Measurements from ENCODE around the gene XPO6.

XPO6 gene

GRCh38 chr16:28104404-28104803 lies 107.4 kb downstream of the XPO6 start:
- H3K4me3 ChIP-seq (replicated peaks; ENCODE audit: insufficient read depth, low read length), result no peak overlapping the region
- H3K27me3 ChIP-seq (ENCODE audit: insufficient read depth, poor library complexity, severe bottlenecking), result no peaks in the 10 kb centered on the region
- no peak for DNase-seq (ENCODE audit: low read depth in 1 of 2, low spot score in 1 of 2)
- H3K27ac ChIP-seq (replicated peaks), result no peak overlapping the region
- no peak for TF ChIP-seq CTCF (IDR thresholded peaks at IDR 0.05; ENCODE audit: insufficient read depth, low read length)
- no peak for TF ChIP-seq REST (IDR thresholded peaks at IDR 0.05; ENCODE audit: insufficient replicate concordance, low read depth)
- no peak for TF ChIP-seq SPI1 (IDR thresholded peaks at IDR 0.05; ENCODE audit: borderline replicate concordance, low read depth)
- TF ChIP-seq POLR2AphosphoS5 (IDR thresholded peaks at IDR 0.05; ENCODE audit: low read depth), result no peak
- no peak for TF ChIP-seq GABPA (IDR thresholded peaks at IDR 0.05; ENCODE audit: low read depth)

- no peak for TF ChIP-seq GABPA (IDR thresholded peaks at IDR 0.05; ENCODE audit: low read depth)
- TF ChIP-seq REST (IDR thresholded peaks at IDR 0.05; ENCODE audit: insufficient replicate concordance, low read depth), result no peak
- no peak for TF ChIP-seq POLR2AphosphoS5 (IDR thresholded peaks at IDR 0.05; ENCODE audit: low read depth)
- no peak for TF ChIP-seq CTCF (IDR thresholded peaks at IDR 0.05; ENCODE audit: insufficient read depth, low read length)
- no peak for TF ChIP-seq SPI1 (IDR thresholded peaks at IDR 0.05; ENCODE audit: borderline replicate concordance, low read depth)
- H3K27ac ChIP-seq (replicated peaks), result no peak overlapping the region
- no peak for DNase-seq (ENCODE audit: low read depth in 1 of 2, low spot score in 1 of 2)
- no peaks in the 10 kb centered on the region for H3K27me3 ChIP-seq (ENCODE audit: insufficient read depth, poor library complexity, severe bottlenecking)
- H3K4me3 ChIP-seq (replicated peaks; ENCODE audit: insufficient read depth, low read length), result no peak overlapping the region
Observed at GRCh38 chr16:28103516-28104170, 108.1 kb downstream of the XPO6 start.

- no peak overlapping the region for H3K4me3 ChIP-seq (replicated peaks; ENCODE audit: insufficient read depth, low read length)
- no peak for DNase-seq (ENCODE audit: low read depth in 1 of 2, low spot score in 1 of 2)
- H3K27me3 ChIP-seq (ENCODE audit: insufficient read depth, poor library complexity, severe bottlenecking), result no peaks in the 10 kb centered on the region
- H3K27ac ChIP-seq (replicated peaks), result no peak overlapping the region
- no peak for TF ChIP-seq SPI1 (IDR thresholded peaks at IDR 0.05; ENCODE audit: borderline replicate concordance, low read depth)
- no peak for TF ChIP-seq REST (IDR thresholded peaks at IDR 0.05; ENCODE audit: insufficient replicate concordance, low read depth)
- TF ChIP-seq CTCF (IDR thresholded peaks at IDR 0.05; ENCODE audit: insufficient read depth, low read length), result no peak
- no peak for TF ChIP-seq POLR2AphosphoS5 (IDR thresholded peaks at IDR 0.05; ENCODE audit: low read depth)
- TF ChIP-seq GABPA (IDR thresholded peaks at IDR 0.05; ENCODE audit: low read depth), result no peak
Observed at GRCh38 chr16:28101533-28101890, 110.3 kb downstream of the XPO6 start.

All from HL-60 (cell line).